DMS53 (cell line): Measurements from ENCODE around the gene SH2D7.

Source experiments
- DNase-seq: peaks from one replicate; lab custom pipeline; 2025; lab: John Stamatoyannopoulos, UW

SH2D7 gene

GRCh38 chr15:78104119-78104479, 11.7 kb downstream of the SH2D7 start:
- DNase-seq: no peak

DNA sequence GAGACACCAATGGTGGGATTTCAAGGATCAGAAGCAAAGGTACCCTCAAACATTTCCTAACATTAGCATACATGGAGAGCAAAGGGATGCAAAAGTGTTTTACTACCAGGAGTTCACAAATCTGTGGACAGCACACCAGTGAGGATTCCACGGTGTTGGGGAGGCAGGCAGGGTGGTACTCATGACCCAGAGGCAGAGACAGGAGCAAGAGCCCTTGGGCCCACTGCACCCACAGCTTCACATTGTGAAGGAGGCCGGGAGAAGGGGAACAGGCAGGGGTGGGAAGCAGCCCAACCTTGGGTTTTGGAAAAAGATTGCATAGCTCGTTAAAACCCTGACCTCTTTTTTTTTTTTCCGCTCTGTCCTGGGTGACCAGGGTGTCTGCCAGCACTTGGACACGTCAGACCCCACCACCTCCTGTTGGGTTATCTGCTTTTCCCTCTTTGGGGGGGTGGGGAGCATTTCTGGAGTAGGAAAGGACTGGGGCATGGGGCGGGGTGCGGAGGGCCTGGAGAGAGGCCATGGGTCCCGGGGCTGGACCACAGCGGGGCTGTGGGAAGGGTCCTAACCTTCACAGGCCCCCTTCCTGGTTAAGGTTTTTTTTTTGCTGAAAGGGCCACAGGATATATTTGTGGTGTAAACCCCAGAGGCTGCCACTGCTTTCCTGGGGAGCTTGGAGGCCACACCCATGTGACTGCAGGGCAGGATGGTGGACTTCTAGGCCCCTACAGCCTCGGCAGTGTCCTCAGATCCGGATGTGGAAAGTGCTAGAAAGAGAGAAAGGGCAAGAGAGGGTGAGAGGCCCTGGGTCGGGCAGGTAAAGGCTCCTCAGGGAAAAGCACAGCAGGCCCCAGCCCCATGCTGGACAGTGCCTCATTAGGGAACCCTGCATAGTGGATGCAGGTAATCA, 12.5 kb downstream of the SH2D7 start:
- DNase-seq: no peak

- no peak for DNase-seq
These were observed 13.3 kb downstream of the SH2D7 start for GRCh38 chr15:78105476-78106241.

DNA sequence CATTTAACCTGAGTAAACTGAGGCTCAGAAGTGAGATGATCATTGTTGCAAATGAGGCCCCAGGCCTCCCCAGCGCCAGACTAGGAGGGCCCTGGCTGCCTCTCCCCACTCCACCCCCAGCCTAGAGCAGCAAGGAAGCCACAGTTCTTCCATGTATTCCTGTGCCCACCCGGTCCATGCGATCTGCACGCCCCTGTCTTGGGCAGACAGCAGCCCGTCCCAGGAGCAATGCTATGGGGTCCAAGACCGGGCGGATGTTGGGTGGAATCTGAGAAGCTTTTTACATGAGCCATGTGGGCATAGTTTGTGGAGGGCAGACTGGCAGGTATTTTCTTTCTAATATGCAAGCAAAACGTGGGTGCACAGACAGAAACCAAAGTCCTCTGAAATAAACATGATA, 15.1 kb downstream of the SH2D7 start:
- no peak for DNase-seq

DNA sequence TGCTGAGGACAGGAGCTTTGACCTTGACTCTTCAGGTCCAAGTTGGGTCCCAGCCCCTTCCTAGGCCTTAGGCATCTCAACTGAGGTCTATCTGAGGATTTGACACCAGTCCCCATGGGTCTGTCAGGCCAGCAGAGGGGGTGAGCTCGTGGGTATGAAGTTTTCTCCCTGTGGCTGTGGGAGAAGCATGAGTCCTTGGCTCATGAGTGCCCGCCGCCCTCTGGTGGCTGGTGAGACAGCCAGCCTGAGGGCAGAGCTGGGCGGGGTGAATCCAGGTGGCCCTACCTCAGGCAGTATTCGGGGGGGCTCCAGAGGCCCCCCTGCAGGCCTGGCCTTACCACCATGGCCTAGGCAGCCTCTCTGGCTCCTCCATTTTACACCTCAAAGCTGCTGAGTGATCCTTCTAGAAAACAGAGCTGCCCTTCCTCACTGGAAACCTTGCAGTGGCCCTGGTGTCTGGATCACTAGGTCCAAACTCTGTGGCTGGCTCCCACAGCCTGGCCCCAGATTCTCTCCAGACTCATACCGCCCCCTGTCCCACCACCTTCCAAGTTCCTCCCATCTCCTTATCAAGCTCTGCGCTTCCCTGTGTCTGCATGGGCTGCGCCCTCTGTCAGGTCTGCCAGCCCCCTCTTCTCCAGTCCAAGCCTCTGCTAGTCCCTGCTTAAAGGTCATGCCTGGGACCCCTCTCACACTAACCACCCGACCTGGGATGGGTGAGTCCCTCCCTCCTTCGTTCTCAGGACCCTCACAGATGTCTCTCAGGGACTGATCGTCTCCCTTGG, 16.1 kb downstream of the SH2D7 start:
- DNase-seq: peak; percentile 90

DNA sequence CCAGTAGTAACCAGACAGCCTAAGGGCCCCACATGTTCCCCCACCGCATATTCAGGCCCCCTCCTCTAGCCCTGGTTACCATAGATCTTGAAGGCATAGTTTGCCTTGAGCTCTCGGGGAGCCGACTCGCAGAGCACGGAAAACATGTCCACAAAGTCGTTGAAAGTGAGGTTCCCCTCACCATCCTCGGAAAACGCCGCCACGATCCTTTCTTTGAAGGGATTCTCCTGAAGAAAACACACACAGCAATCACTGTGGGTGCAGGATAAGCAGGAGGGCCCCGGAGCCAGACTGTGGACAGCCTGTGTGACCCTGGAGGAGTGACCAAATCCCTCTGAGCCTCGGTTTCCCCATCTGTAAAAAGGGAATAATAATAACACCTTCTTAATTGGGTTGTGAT, 16.8 kb downstream of the SH2D7 start:
- no peak for DNase-seq

GRCh38 chr15:78110096-78110495, 17.7 kb downstream of the SH2D7 start:
- no peak for DNase-seq

- DNase-seq: no peak
These were observed 18.6 kb downstream of the SH2D7 start for GRCh38 chr15:78110916-78111475.

DNA sequence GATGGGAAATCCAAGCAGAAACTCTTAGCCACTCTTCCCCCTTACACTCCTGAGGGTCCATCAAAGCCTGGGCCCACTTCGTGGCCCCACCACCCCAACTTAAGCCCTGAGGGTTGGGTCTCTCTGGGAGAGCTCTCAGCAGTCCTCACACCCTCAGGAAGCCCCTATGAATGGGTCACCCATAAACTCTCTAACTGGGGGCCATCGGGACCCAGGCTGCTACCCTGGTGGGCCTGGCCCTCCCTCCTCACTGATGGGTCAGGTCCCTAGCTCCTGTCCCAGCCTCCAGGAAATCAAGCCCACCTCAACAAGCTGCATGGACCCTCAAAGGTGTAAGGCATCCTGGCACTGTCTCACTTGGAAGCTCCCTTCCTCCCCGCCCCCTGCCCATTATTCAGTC, 19.4 kb downstream of the SH2D7 start:
- DNase-seq: no peak

DNA sequence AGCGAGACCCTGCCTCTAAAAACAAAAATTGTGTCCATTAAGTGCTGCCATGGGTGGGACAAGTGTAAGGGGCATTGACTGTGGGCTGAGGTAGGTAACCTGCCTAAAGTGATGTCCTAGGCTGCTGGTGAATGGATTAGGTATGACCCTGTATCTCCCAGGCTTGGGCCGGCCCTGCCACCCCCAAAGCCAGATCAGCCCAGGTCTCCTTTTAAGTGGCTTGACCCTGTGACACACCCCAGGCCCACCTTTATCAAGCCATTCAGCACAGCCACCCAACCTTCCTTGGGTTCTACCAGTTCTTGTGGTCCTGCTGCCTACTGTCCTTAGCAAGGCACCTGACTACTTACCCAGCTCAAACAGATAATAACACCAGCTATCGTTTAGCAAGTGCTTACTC, 20.2 kb downstream of the SH2D7 start:
- DNase-seq: no peak

GRCh38 chr15:78120523-78120922, 28.2 kb downstream of the SH2D7 start:
- DNase-seq: no peak

GRCh38 chr15:78125267-78125666, 32.9 kb downstream of the SH2D7 start:
- no peak for DNase-seq

GRCh38 chr15:78127882-78128281, 35.5 kb downstream of the SH2D7 start:
- DNase-seq: peak; percentile 73

DNA sequence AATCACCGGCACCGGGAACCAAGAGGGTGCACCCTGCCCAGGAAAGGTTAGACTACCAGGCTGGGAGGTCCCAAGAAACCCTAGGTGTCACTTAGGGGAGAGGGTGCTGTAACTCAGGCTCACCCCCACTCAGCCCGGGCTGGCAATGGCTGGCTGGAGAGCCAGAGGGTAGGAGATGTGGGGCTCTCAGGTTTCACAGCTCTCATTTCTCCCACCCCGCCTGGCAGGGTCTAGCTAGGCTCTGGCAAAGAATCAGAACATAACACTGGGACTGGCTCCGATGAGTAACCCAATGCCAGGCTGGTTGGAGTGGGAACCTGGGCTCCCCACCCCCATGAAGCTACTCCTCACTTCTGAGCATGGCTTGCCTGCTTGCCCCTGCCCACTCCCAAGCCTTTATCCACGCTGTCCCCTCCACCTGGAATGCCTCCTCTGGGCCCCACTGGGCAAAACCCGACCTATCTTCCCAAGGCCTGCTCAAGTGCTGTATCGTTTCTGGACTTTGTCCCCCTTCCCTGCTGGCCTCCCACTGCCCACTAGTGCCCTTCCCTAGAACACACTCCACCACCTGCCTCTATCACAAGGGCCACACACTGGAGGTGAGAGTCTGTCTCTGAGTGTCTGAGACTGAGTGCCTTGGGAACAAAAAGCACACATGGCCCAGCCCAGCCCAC, 36.9 kb downstream of the SH2D7 start:
- DNase-seq: peak; percentile 30

DNA sequence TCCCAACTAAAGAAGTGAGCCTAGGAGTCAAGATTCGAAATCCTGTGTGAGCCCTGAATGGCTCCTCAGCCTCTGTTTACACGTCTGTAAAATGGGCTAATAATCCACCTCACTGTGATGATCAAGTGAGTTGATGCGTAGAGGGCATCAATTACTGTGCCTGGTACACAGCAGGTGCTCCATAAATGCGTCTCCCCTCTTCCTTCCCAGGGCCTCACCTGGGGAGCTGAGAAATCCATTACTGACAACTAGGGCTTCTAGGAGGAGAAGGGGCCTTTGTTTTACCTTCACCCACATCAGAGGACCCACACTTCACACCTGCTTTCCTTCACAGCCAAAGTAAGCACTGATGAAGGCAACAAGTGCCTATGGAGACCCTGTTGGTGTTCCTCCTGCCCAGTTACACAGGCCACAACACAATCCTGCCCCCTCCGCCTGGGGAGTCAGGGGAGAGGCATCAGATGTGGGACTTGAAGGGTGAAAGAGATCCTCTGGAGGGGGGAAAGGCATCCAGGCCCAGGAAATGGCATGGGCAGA, 37.5 kb downstream of the SH2D7 start:
- no peak for DNase-seq

GRCh38 chr15:78130466-78131294, 38.3 kb downstream of the SH2D7 start:
- DNase-seq: peak; percentile 77

- peak; percentile 77 for DNase-seq
These were observed 39.1 kb downstream of the SH2D7 start, which contains the start of gene CIB2 for GRCh38 chr15:78131295-78132061. Gene CIB2 (minus strand): TSS chr15:78131445. CDS start chr15:78131215, 230 bp downstream.

DNA sequence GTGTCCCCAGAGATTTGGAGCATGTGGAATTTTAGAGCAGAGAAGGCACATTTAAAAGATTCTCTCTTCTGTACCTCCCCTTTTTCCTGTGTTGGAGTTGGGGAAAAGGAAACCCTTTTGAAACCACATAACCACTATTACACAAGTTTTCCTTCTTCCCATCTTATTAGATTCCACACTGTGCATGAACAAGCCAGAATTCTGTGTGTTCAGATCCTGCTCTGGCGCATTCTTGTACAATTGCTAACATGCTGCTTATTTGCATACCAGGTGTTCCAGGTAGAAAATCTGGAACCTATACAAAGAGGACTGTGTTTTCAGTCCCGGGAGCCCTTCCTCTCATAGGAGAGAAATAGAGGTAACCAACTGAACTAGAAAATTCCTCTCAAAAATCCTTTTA, 41.4 kb downstream of the SH2D7 start:
- DNase-seq: peak; percentile 48

- DNase-seq: no peak
These were observed 47.2 kb downstream of the SH2D7 start for GRCh38 chr15:78139578-78139977.
